HG03045 (cell line): ENCODE measurements around the gene DTNBP1.

Experiments used
- ATAC-seq: cut with Tn5 transposase; IDR thresholded peaks from one replicate; pipeline ENCODE4 v1.9.1; 2021; ENCODE audit warnings: mild to moderate bottlenecking, moderate library complexity; ENCODE audit not compliant: unreplicated experiment

DTNBP1 gene

DNA sequence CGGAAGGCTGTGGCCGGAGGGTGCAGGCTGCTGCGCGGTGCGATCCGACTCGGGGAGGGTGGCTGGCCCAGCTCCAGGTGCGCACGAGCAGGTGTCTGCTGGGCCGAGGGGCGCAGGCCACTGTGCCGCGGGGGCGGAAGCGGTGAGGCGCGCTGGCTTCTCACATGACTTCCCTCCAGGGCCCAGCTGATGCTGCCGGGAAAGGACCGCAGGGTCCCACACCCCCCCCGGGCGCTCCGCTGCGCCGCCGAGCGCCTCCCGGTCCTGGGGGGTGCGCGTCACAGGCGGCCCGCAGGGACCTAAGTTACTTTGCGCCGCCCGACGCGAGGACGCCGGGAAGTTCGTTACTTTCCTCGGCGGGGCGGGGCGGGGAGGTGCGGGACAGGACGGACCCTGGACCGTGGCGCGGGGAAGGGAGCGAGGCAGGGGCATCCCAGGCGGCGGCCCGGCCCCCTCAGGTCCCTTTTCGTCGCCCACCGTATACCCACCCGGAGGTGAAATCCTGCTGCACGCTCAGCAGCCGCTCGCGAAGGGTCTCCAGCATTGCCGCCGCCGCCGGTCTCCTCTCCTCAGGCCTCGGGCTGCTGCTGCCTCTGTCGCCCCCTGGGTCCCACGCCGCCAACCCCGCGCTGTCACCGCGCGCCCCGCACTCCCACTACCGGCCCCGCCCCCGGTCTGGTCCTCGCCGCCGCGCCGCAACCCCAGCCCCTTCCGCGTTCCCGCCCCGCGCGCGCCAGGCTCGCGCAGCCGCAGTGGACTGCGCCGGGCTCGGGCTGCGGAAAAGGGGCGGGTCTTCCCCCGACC lies at the start of gene DTNBP1:
Gene DTNBP1, minus strand, starts transcription at position 703 of the 804 bp plus-strand sequence. Its CDS starts 159 bp downstream, at position 544.
- peak; percentile 74 for ATAC-seq

GRCh38 chr6:15709651-15710269 lies 46.9 kb upstream of the DTNBP1 start:
- ATAC-seq = no peak

DNA sequence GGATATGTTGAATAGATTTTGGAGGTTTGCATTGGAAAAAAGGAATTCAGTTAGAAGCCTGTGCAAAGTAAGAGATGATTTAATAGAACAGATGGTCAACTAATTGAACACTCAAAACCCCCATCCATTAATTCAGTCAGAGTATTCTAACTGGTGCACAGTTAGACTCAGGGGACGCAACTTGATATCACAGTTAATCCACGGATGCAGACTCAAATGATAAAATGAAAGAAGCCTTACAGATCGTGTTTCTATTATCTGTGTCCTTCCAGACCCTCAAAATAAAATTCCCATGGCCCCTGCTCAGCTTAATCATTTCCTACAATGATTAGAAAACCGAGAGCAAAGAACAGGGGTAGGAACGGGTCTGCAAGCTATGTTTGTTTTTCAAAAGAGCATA lies 45.4 kb upstream of the DTNBP1 start:
- no peak for ATAC-seq

DNA sequence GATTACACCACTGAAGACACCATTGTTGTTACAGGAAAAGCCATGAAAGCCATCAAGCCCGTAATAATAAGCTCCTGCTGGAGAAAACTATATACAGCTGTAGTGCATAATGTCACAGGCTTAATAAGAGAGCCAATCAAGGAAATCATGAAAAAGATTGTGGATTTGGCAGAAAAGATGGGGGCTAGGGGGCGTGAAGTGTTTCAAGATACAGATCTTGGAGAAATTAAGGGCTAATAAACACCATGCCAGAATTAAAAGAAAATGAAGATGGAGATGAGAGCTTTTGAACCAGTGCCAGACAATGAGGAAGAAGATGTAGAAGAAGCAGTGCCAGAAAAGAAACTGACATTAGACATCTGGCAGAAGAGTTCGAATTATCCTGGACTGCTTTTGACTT lies 43.2 kb upstream of the DTNBP1 start:
- no peak for ATAC-seq

DNA sequence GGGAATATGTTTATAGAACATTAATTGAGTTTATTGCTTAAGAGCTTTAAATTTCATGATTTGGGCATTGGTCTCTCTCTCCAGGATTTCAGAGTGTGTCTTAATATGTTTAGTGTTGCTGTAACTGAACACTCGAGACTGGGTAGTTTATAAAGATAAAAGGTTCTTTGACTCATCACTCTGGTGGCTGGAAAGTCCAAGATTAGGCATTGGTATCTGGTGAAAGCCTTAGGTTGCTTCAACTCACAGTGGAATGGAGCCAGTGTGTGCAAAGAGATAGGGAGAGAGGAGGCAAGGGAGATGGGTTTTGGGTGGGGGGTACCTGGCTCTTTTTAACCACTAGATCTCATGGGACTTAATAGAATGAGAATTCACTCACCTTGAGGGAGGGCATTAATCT lies 35.6 kb upstream of the DTNBP1 start:
- no peak for ATAC-seq

DNA sequence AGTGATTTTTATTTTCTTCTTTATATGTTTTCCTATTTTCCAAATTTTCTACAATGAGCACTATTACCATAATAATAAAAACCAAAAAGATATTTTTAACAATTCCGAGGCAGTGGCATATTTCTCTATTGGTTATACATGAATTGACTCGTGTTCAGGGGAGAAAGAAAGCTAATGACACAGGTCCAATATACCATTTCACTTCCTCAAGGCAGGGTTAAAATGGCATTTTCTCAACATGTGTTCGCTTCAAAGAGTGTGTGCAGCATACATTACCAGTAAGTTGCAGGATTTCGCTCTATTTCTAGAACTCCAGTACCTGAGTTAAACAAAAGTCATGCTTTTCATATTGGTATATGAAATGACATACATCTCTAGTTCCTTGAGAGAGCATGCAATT lies 35.1 kb upstream of the DTNBP1 start:
- ATAC-seq = no peak

- ATAC-seq = peak; percentile 94
These were observed 28.5 kb upstream of the DTNBP1 start for GRCh38 chr6:15691250-15691869.

DNA sequence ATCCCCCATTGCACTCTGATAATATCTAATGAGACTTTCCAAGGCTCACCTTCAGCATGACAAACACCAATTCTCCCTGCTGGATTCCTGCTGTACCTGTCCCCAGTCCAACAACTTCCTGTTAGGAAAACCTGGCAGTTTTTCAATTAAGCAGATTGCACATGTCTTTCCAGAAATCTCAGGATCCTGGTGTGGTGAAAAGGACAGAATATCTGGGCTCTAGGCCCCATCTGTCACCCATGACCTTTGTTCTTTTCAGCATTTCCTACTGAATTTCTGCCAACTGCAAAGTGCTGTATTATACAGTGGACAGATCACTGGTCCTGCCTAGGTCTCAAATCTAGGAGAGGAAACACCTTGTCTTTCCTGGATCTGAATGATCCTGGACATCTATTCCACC lies 27.7 kb upstream of the DTNBP1 start:
- ATAC-seq = no peak

- no peak for ATAC-seq
These were observed 27.0 kb upstream of the DTNBP1 start for GRCh38 chr6:15689586-15690482.

DNA sequence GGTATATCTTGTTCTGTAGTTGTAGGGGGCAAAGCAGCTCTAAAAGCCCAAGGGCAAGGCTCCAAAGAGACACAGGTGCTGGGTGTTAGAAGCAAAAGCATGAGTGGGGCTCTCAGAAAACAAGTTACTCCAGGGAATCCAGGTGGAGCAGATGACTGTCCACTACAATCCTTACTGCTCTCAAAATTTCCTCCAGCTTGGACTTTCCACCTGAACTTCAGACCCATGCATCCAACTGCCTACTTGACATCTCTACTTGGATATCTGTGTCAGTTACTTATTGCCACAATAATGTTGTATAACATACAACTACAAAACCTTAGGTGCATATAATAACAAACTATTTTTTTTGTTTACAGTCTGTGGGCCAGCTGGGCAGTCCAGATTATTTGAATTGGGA lies 22.8 kb upstream of the DTNBP1 start:
- ATAC-seq = no peak

GRCh38 chr6:15682965-15683822 lies 20.4 kb upstream of the DTNBP1 start:
- ATAC-seq = no peak

DNA sequence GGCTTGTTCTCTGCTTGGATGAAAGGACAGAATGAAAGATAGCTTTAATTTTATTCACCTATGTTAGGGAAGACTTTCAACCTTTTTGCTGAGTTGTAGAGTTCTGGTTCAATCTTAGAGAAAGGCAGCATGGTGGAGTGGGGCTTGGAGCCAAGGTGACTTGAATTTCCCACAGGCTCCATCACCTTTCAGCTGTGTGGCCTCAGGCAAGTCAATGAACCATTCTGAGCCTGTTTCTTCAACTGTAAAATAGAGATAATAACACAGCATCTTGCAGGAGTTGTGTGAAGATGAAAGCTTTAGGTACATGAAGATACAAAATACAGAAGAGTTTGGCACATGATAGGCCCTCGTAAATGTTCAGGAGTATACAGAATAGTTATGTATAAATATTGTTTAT lies 19.1 kb upstream of the DTNBP1 start:
- no peak for ATAC-seq

GRCh38 chr6:15678514-15678913 lies 15.7 kb upstream of the DTNBP1 start:
- no peak for ATAC-seq

- no peak for ATAC-seq
These were observed 15.0 kb upstream of the DTNBP1 start for GRCh38 chr6:15677822-15678221.

- no peak for ATAC-seq
These were observed 12.8 kb upstream of the DTNBP1 start for GRCh38 chr6:15675536-15676220.

- ATAC-seq = no peak
These were observed 12.0 kb upstream of the DTNBP1 start for GRCh38 chr6:15674690-15675386.

DNA sequence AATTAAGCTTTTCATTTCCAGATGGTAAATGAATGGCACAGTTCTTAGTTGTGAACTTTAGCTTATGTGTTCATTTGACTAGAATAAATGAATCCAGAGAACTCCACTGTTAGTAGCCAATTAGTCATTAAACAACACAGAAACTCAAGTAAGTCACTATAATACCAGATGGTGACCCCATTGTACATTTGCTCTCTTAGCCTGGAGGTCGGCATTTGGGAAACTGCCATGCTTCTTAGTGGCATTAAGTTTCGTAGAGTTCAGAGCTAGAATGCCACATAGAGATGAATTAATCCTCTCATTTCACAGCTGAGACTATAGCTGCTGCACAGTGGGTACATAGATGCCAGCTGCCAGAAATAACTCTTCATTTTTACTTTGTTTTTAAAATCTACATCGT lies 10.8 kb upstream of the DTNBP1 start:
- ATAC-seq = no peak

DNA sequence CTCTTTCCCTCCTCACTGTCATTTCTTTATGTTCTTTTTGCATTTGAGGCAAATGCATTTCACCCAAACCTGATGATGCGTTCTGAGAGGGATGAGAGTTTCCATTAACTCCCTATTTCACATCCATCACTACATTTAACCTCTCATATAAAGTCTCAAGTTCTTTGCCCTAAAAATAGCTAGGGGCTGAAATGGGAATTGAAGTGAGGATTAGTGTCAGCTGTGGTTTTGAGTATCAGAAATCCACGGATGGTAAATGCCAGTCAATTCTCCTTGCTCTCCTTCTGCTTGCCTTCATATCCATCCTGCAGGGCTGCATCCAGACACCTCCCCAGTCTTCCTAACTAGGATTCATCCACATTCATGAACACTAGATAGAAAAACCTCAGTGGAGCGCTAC lies 10.0 kb upstream of the DTNBP1 start:
- ATAC-seq = no peak

DNA sequence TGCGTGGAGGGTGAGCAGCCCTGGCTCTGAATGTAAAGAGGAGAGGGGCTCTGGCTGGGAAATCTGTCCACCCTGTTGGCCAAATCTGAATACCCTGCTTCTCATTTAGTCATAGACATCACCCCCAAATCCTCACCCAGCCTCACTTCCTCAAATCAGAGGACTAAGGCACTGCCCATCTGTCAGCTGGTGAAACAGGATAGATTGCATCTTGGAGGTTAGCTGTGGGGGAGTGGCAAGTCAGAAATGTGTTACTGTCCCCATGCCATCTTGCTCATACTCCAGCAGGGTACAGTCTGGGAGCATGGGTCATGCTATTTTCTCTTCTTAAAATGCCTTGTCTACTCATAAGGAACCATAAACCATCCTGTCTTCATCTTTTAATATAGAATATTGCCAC lies 9.5 kb upstream of the DTNBP1 start:
- ATAC-seq = no peak
